Duodenal mucosa (tissue), 2 donors: Measurements from ENCODE around the gene KDM6B.

Experiments used
- H3K27ac ChIP-seq: one replicate; pipeline ENCODE4 v1.7.0; 2013; ENCODE audit warnings: low read depth, low read length
- H3K27me3 ChIP-seq, 2 donors: one replicate each; pipeline ENCODE4 v1.7.0; 2013; ENCODE audit warnings: low read length in 2 of 2, control low read depth in 1 of 2; ENCODE audit not compliant: insufficient read depth in 2 of 2, control insufficient read depth in 1 of 2
- H3K36me3 ChIP-seq, 2 donors: one replicate each; pipeline ENCODE4 v1.7.0; 2013; ENCODE audit warnings: low read length in 2 of 2, control low read depth in 1 of 2; ENCODE audit not compliant: insufficient read depth in 2 of 2, control insufficient read depth in 1 of 2
- H3K4me1 ChIP-seq, 2 donors: one replicate each; pipeline ENCODE4 v1.7.0; 2013; ENCODE audit warnings: low read length in 2 of 2, control low read depth in 1 of 2; ENCODE audit not compliant: insufficient read depth in 2 of 2, control insufficient read depth in 1 of 2
- H3K4me3 ChIP-seq, 2 donors: one replicate each; pipeline ENCODE4 v1.7.0; 2013; ENCODE audit warnings: low read length in 2 of 2, low read depth in 1 of 2
- H3K9ac ChIP-seq, 2 donors: one replicate each; pipeline ENCODE4 v1.7.0; 2013; ENCODE audit warnings: low read length in 2 of 2, low read depth in 1 of 2
- H3K9me3 ChIP-seq, 2 donors: one replicate each; pipeline ENCODE4 v1.7.0; 2013; ENCODE audit warnings: low read length in 2 of 2, control low read depth in 1 of 2; ENCODE audit not compliant: control insufficient read depth in 1 of 2

The KDM6B gene, protein sequence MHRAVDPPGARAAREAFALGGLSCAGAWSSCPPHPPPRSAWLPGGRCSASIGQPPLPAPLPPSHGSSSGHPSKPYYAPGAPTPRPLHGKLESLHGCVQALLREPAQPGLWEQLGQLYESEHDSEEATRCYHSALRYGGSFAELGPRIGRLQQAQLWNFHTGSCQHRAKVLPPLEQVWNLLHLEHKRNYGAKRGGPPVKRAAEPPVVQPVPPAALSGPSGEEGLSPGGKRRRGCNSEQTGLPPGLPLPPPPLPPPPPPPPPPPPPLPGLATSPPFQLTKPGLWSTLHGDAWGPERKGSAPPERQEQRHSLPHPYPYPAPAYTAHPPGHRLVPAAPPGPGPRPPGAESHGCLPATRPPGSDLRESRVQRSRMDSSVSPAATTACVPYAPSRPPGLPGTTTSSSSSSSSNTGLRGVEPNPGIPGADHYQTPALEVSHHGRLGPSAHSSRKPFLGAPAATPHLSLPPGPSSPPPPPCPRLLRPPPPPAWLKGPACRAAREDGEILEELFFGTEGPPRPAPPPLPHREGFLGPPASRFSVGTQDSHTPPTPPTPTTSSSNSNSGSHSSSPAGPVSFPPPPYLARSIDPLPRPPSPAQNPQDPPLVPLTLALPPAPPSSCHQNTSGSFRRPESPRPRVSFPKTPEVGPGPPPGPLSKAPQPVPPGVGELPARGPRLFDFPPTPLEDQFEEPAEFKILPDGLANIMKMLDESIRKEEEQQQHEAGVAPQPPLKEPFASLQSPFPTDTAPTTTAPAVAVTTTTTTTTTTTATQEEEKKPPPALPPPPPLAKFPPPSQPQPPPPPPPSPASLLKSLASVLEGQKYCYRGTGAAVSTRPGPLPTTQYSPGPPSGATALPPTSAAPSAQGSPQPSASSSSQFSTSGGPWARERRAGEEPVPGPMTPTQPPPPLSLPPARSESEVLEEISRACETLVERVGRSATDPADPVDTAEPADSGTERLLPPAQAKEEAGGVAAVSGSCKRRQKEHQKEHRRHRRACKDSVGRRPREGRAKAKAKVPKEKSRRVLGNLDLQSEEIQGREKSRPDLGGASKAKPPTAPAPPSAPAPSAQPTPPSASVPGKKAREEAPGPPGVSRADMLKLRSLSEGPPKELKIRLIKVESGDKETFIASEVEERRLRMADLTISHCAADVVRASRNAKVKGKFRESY (N-terminal part only)

DNA sequence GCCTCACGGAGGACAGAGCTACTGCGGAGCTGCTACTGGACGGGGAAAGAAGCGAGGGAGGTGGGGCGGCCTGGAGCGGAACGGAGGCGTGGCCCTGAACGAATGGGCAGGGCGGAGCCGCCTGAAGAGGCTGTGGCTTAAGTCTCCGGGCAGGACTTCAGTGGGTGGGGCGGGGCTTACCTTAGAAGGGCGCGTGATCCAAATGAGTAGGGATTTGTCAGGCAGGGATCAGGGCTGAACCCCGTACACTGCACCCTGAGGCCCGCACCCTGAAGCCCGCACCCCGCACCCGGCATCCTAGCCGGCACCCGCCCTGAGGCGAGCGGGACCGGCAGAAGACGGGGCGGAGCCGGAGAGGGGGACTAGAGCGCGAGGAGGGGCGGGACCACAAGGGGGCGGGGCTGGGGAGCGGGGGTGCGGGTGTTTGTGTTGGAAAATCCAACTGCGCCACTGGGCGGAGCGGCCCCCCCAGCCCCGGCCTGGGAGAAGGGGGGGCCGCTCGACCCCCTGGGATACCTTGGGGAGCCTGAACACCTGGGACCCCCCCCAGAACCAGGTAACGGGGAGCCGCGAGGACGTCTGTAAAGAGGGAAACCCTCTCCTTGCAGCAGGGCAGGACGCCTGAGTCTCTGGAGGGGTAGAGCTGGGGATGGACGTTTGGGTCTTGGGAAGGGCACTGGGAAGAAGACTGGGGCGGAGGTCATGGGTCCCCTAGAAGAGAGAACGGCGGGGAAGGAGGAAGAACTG is at the start of gene KDM6B:
TSS of gene KDM6B (plus strand) at position 423 of the 747 bp plus-strand sequence. CDS start 11,338 bp downstream, outside the sequence.
- Histone ChIP-seq H3K36me3 (no peaks in the 10 kb centered on the region), H3K4me3 (peak within 1 kb of the TSS; percentile 82 to 92), H3K4me1 (peaks cover 25 to 38% of the 10 kb centered on the region in 2 donors)

DNA sequence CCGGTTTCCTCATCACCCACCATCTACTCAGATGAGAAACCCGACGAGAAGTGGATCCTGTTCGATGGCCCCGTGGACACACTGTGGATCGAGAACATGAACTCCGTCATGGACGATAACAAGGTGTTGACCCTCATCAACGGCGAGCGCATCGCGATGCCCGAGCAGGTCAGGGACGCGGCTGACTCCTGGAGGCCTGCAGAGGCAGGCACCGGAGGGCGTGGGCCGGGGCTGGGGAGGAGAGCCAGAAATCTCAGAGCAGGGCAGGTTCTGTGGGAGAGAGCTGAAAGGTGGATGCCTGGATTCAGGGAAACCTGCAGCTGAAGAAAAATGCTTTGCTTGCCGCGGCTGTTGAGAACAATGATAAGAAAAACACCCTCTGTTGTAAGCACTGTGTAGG is 47.2 kb upstream of the KDM6B start:
- Histone ChIP-seq H3K27ac (no peak overlapping the region), H3K4me1 (no peaks in the 10 kb centered on the region), H3K9ac (no peak overlapping the region), H3K9me3 (no peaks in the 10 kb centered on the region), H3K36me3 (no peaks in the 10 kb centered on the region), H3K4me3 (no peak overlapping the region), H3K27me3 (no peaks in the 10 kb centered on the region)

More for the DNA sequence above, at the start of gene KDM6B:
- Histone ChIP-seq H3K27me3 (no peaks in the 10 kb centered on the region), H3K9me3 (no peaks in the 10 kb centered on the region), H3K27ac (peak within 1 kb of the TSS; percentile 97), H3K9ac (peak within 1 kb of the TSS; percentile 93 to 98)

DNA sequence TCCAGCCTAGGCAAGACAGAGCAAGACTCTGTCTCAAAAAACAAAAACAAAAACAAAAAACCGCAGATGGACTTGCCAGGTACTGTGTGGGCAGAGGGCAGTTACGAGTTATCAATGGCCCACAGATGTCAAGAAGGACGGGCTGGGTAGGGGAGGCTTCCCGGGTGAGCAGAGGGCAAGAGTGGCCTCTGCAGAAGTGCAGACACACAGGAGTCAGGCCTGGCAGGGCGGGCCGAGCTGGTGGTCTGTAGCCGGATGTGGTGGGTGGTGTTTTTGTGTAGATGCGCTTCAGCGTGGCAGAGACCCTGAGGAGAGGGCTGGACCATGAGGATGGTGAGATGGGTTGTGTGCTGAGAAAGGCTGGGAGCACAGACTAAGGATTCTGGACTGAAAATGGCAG is 44.9 kb upstream of the KDM6B start:
- Histone ChIP-seq H3K9ac (no peak overlapping the region), H3K27me3 (no peaks in the 10 kb centered on the region), H3K4me3 (no peak overlapping the region), H3K27ac (no peak overlapping the region), H3K9me3 (no peaks in the 10 kb centered on the region), H3K4me1 (no peaks in the 10 kb centered on the region), H3K36me3 (no peaks in the 10 kb centered on the region)

DNA sequence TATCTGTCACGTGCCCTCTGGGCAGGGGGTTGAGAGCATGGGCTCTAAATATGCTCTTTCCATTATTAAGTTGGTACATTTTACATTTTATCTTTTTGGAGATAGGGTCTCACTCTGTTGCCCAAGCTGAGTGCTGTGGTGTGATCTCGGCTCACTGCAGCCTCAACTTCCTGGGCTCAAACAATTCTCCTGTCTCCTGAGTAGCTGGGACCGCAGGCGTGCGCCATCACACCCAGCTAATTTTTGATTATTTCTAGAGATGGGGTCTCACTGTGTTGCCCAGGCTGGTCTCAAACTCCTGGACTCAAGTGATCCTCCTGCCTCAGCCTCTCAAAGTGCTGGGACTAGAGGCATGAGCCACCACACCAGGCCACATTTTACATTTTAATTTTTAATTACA is 43.9 kb upstream of the KDM6B start:
- H3K4me1 ChIP-seq, result no peaks in the 10 kb centered on the region
- no peak overlapping the region for H3K9ac ChIP-seq

DNA sequence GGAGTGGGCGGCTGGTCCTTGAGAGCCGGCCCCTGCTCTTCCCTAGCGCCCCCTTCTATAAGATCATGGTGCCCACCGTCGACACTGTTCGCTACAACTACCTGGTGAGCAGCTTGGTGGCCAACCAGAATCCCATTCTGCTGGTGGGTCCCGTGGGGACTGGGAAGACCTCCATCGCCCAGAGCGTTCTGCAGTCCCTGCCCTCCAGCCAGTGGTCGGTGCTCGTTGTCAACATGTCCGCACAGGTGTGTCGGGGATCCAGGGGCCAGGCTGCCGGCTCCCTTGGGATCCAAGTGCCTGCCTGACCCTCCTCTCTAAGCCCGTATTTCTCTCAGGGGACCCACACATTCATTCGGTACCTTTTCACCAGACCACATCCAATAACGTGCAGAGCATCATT is 41.4 kb upstream of the KDM6B start:
- H3K36me3 ChIP-seq, result no peaks in the 10 kb centered on the region
- no peak overlapping the region for H3K27ac ChIP-seq
- no peaks in the 10 kb centered on the region for H3K27me3 ChIP-seq
- H3K9ac ChIP-seq, result no peak overlapping the region
- H3K4me3 ChIP-seq, result no peak overlapping the region
- H3K9me3 ChIP-seq, result no peaks in the 10 kb centered on the region
- no peaks in the 10 kb centered on the region for H3K4me1 ChIP-seq

More for the DNA sequence above, 43.9 kb upstream of the KDM6B start:
- H3K4me3 ChIP-seq, result no peak overlapping the region
- H3K9me3 ChIP-seq, result no peaks in the 10 kb centered on the region
- no peaks in the 10 kb centered on the region for H3K27me3 ChIP-seq
- no peaks in the 10 kb centered on the region for H3K36me3 ChIP-seq
- no peak overlapping the region for H3K27ac ChIP-seq

DNA sequence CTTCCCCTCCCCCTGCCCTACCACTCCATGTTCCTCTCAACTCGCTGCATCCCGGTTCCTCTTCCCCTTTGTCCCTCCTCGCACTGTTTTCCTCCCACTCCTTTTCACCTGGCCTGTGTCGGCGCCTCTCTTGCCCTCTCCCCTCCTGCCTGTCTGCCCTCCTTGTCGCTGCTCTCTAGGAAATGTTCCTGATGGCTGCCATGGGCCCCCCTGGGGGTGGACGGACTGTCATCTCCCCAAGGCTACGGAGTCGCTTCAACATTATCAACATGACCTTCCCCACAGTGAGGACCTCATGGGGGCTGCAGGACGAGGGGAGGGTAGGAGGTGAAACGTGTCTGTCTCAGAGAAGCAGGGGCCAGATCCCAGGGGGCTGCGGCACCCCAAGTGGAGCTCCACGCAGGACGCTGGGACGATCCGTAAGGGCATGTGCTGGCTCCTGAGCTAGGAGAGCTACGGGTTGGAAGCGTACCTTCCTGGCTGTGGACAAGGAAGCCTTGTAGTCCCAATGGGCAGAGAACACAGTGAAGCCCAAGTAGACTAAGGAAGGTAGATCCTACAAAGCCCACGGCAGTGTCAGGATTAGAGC is 39.8 kb upstream of the KDM6B start:
- H3K9me3 ChIP-seq, result no peaks in the 10 kb centered on the region
- no peaks in the 10 kb centered on the region for H3K4me1 ChIP-seq
- peaks cover 0 to 6% of the 10 kb centered on the region in 2 donors for H3K27me3 ChIP-seq

DNA sequence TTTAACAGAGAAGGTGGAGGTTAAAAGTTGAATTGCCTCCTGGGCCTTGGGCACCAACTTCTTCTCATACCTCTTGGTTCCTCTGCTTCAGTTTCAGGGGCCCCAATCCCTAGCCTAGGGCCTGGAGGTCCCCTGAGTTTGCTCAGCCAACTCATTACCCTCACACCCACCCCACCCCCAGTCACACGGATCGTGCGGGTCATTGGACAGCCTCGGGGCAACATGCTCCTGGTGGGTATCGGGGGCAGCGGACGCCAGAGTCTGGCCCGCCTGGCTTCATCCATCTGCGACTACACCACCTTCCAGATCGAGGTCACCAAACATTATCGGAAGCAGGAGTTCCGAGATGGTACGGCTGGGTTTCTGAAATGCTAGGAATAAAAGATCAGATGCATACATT is 36.0 kb upstream of the KDM6B start:
- Histone ChIP-seq H3K4me3 (no peak overlapping the region), H3K9ac (no peak overlapping the region), H3K27ac (no peak overlapping the region), H3K36me3 (no peaks in the 10 kb centered on the region), H3K4me1 (no peaks in the 10 kb centered on the region), H3K9me3 (no peaks in the 10 kb centered on the region), H3K27me3 (peaks cover 0 to 6% of the 10 kb centered on the region in 2 donors)

More for the DNA sequence above, 39.8 kb upstream of the KDM6B start:
- Histone ChIP-seq H3K9ac (no peak overlapping the region), H3K4me3 (no peak overlapping the region), H3K36me3 (no peaks in the 10 kb centered on the region), H3K27ac (no peak overlapping the region)

DNA sequence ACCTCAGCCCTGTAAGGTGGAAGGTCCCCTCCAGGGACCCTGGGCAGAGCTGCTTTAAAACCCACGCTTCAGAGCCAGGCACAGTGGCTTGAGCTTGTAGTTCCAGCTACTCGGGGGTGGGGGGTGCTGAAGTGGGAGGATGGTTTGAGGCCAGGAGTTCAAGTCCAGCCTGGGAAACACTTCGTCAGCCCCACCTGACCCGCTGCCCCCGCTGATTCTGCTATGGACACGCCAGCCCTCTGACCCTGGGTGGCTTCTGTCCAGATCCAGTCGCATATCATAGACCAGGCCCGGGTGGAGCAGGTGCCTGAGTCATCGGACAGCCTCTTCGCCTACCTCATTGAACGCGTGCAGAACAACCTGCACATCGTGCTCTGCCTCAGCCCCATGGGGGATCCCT is 35.2 kb upstream of the KDM6B start:
- Histone ChIP-seq H3K27me3 (peaks cover 0 to 6% of the 10 kb centered on the region in 2 donors), H3K36me3 (no peaks in the 10 kb centered on the region), H3K4me3 (no peak overlapping the region), H3K9me3 (no peaks in the 10 kb centered on the region), H3K4me1 (no peaks in the 10 kb centered on the region), H3K27ac (no peak overlapping the region), H3K9ac (no peak overlapping the region)

DNA sequence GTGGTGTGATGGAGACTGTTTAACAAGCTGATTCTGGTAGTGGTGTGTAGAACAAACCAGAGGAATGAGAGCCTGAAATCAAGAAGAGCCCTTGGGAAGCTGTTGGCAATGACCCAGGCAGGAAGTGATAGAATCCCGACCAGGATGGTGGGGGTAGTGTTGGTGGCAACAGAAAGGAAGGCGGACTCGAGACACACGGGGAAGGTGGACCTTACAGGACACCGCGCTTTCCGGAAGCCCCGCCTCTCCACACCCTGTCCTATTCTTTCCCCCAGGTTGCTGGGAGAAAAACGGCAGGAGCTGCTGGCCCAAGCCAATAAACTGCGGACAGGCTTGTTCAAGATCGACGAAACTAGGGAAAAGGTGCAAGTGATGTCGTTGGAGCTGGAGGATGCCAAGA is 30.0 kb upstream of the KDM6B start:
- Histone ChIP-seq H3K9ac (no peak overlapping the region), H3K4me1 (no peaks in the 10 kb centered on the region), H3K36me3 (no peaks in the 10 kb centered on the region), H3K27me3 (peaks cover 0 to 2% of the 10 kb centered on the region in 2 donors), H3K4me3 (peak overlapping the region in 1 of 2 donors; percentile 16), H3K27ac (no peak overlapping the region), H3K9me3 (no peaks in the 10 kb centered on the region)
